Measurements from ENCODE around the gene TICAM1. TPM values are rescaled to one million over a fixed set of nuclear protein-coding genes. Genes with fewer than 3 reads are reported as not detected.
"Not testable (repeated sequence)": the region's sequence is repeated elsewhere in the genome, so short reads cannot be mapped to it uniquely, and the experiment has no call there.

TICAM1 gene
- total and polyA plus RNA-seq, 2 donors (not counting 1 experiment from before 2014, with no cell fraction given): 0.65 to 4.1 TPM

DNA sequence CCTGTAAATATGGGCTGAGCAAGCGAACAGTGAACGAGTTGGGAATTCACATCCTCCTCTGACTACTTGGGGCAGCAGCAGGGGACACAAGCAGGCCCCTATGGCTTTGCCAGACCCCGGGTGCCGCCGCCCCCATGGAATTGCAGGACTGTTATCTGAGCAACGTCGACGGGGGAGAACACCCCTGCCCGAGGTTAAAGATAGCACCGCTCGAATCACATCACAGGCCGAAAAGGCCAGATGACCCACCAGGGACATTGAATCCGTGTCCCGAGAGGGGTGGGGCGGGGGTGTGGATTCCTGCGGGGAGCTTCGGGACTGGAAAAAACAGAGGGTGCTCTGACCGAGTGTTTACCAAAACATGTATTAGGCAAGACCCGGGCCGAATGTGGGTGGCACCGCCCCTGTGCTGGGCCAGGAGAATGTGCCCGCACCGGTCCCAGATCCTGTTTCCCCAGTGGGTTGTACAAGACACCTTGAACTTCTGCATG is 30.9 kb downstream of the TICAM1 start:
- no peak overlapping the region for H3K4me2 ChIP-seq (ENCODE audit: extremely low read depth, insufficient read depth, low read length)
- no peak for TF ChIP-seq EZH2 (IDR thresholded peaks at IDR 0.05; ENCODE audit: low read length, missing control alignments)
- TF ChIP-seq, protein P1, sequence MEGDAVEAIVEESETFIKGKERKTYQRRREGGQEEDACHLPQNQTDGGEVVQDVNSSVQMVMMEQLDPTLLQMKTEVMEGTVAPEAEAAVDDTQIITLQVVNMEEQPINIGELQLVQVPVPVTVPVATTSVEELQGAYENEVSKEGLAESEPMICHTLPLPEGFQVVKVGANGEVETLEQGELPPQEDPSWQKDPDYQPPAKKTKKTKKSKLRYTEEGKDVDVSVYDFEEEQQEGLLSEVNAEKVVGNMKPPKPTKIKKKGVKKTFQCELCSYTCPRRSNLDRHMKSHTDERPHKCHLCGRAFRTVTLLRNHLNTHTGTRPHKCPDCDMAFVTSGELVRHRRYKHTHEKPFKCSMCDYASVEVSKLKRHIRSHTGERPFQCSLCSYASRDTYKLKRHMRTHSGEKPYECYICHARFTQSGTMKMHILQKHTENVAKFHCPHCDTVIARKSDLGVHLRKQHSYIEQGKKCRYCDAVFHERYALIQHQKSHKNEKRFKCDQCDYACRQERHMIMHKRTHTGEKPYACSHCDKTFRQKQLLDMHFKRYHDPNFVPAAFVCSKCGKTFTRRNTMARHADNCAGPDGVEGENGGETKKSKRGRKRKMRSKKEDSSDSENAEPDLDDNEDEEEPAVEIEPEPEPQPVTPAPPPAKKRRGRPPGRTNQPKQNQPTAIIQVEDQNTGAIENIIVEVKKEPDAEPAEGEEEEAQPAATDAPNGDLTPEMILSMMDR (conservative IDR thresholded peaks at IDR 0.05 in 1 of 2, IDR thresholded peaks at IDR 0.05 in 1 of 2; ENCODE audit: low read depth in 1 of 2, low read length in 2 of 2): no peak
- H3K79me2 ChIP-seq (ENCODE audit: control insufficient read depth, insufficient read depth, low read length): peaks cover 3% of the 10 kb centered on the region
- H3K9me3 ChIP-seq (ENCODE audit: control insufficient read depth, insufficient read depth, low read depth, low read length): no peaks in the 10 kb centered on the region
- no peak for DNase-seq (ENCODE audit: low read depth in 2 of 2)
- H3K27me3 ChIP-seq (ENCODE audit: control insufficient read depth, insufficient read depth, low read length): no peaks in the 10 kb centered on the region
- H3K4me3 ChIP-seq (replicated peaks in 1 of 4; ENCODE audit: control extremely low read depth in 1 of 4, insufficient read depth in 1 of 4, low read depth in 3 of 4, low read length in 4 of 4): no peak overlapping the region
- no peaks in the 10 kb centered on the region for H4K20me1 ChIP-seq (ENCODE audit: control insufficient read depth, extremely low read depth, insufficient read depth, low read length)
- no peak overlapping the region for H3K9ac ChIP-seq (ENCODE audit: insufficient read depth, low read length)
- H2AFZ ChIP-seq (ENCODE audit: low read length): no peak overlapping the region
- no peak overlapping the region for H3K27ac ChIP-seq (ENCODE audit: insufficient read depth, low read length)
- H3K36me3 ChIP-seq (ENCODE audit: control insufficient read depth, insufficient read depth, low read length): no peaks in the 10 kb centered on the region
- H3K4me1 ChIP-seq (ENCODE audit: control insufficient read depth, extremely low read depth, insufficient read depth, low read length): no peaks in the 10 kb centered on the region

DNA sequence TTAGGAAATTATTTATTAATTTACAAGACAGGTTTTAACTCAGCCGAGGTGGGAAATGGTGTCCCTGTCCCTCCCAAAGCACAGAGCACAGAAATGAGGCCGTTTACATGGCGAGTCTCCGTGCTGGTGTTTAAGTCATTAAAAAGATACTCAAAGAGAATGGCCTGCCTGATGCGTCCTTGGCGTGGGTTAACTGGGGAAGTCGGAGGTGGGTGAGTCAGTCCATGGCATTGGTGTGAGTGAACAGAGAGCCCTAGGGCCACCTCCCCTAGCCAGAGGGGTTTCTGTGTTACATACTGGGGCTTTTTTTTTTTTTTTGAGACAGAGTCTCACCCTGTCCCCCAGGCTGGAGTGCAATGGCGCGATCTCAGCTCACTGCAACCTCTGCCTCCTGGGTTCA is 36.1 kb downstream of the TICAM1 start:
- H3K4me2 ChIP-seq (ENCODE audit: extremely low read depth, insufficient read depth, low read length): no peak overlapping the region
- no peak overlapping the region for H2AFZ ChIP-seq (ENCODE audit: low read length)
- no peak for TF ChIP-seq EZH2 (IDR thresholded peaks at IDR 0.05; ENCODE audit: low read length, missing control alignments)
- TF ChIP-seq, protein P1 (conservative IDR thresholded peaks at IDR 0.05 in 1 of 2, IDR thresholded peaks at IDR 0.05 in 1 of 2; ENCODE audit: low read depth in 1 of 2, low read length in 2 of 2): no peak
- peaks cover 4% of the 10 kb centered on the region for H3K4me1 ChIP-seq (ENCODE audit: control insufficient read depth, extremely low read depth, insufficient read depth, low read length)
- DNase-seq (ENCODE audit: low read depth in 2 of 2): peak in 1 of 2 donors; percentile 50
- H3K4me3 ChIP-seq (replicated peaks in 1 of 4; ENCODE audit: control extremely low read depth in 1 of 4, insufficient read depth in 1 of 4, low read depth in 3 of 4, low read length in 4 of 4): no peak overlapping the region
- H4K20me1 ChIP-seq (ENCODE audit: control insufficient read depth, extremely low read depth, insufficient read depth, low read length): no peaks in the 10 kb centered on the region
- no peak overlapping the region for H3K27ac ChIP-seq (ENCODE audit: insufficient read depth, low read length)
- peaks cover 18% of the 10 kb centered on the region for H3K36me3 ChIP-seq (ENCODE audit: control insufficient read depth, insufficient read depth, low read length)
- no peak overlapping the region for H3K9ac ChIP-seq (ENCODE audit: insufficient read depth, low read length)
- no peaks in the 10 kb centered on the region for H3K9me3 ChIP-seq (ENCODE audit: control insufficient read depth, insufficient read depth, low read depth, low read length)
- no peaks in the 10 kb centered on the region for H3K27me3 ChIP-seq (ENCODE audit: control insufficient read depth, insufficient read depth, low read length)
- H3K79me2 ChIP-seq (ENCODE audit: control insufficient read depth, insufficient read depth, low read length): peaks cover 39% of the 10 kb centered on the region

DNA sequence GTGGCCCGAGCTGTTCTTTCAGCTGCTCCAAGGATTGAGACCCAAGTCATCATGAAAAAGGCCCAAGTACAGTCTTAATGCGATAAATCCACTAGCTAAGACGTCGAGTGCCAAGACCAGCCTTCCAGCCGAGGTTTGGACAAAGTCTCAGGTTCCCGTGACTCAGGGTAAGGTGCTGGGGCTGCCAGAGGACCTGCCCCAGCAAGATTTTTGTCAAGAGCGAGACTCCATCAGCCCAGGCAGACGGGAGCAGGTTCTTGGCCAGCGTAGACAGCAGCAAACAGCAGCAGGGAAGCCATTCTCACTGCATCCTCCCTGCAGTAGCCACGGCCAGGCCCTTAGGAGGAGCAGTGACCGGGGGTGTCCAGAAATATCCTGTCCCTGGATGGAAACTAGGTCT is 36.5 kb downstream of the TICAM1 start:
- H3K9me3 ChIP-seq (ENCODE audit: control insufficient read depth, insufficient read depth, low read depth, low read length): no peaks in the 10 kb centered on the region
- H4K20me1 ChIP-seq (ENCODE audit: control insufficient read depth, extremely low read depth, insufficient read depth, low read length): no peaks in the 10 kb centered on the region
- no peaks in the 10 kb centered on the region for H3K27me3 ChIP-seq (ENCODE audit: control insufficient read depth, insufficient read depth, low read length)
- no peak overlapping the region for H3K4me2 ChIP-seq (ENCODE audit: extremely low read depth, insufficient read depth, low read length)
- TF ChIP-seq EZH2 (IDR thresholded peaks at IDR 0.05; ENCODE audit: low read length, missing control alignments): no peak
- TF ChIP-seq, protein P1 (conservative IDR thresholded peaks at IDR 0.05 in 1 of 2, IDR thresholded peaks at IDR 0.05 in 1 of 2; ENCODE audit: low read depth in 1 of 2, low read length in 2 of 2): no peak
- H3K36me3 ChIP-seq (ENCODE audit: control insufficient read depth, insufficient read depth, low read length): peaks cover 18% of the 10 kb centered on the region
- no peak overlapping the region for H3K4me3 ChIP-seq (replicated peaks in 1 of 4; ENCODE audit: control extremely low read depth in 1 of 4, insufficient read depth in 1 of 4, low read depth in 3 of 4, low read length in 4 of 4)
- DNase-seq (ENCODE audit: low read depth in 2 of 2): no peak
- peaks cover 39% of the 10 kb centered on the region for H3K79me2 ChIP-seq (ENCODE audit: control insufficient read depth, insufficient read depth, low read length)
- H2AFZ ChIP-seq (ENCODE audit: low read length): no peak overlapping the region
- H3K9ac ChIP-seq (ENCODE audit: insufficient read depth, low read length): no peak overlapping the region
- H3K4me1 ChIP-seq (ENCODE audit: control insufficient read depth, extremely low read depth, insufficient read depth, low read length): peaks cover 4% of the 10 kb centered on the region
- H3K27ac ChIP-seq (ENCODE audit: insufficient read depth, low read length): no peak overlapping the region

GRCh38 chr19:4793278-4793677 is 38.2 kb downstream of the TICAM1 start:
- not testable (repeated sequence) for DNase-seq (ENCODE audit: low read depth in 2 of 2); H3K4me1 ChIP-seq (ENCODE audit: control insufficient read depth, extremely low read depth, insufficient read depth, low read length); H3K9me3 ChIP-seq (ENCODE audit: control insufficient read depth, insufficient read depth, low read depth, low read length); H3K4me3 ChIP-seq (replicated peaks in 1 of 4; ENCODE audit: control extremely low read depth in 1 of 4, insufficient read depth in 1 of 4, low read depth in 3 of 4, low read length in 4 of 4); H3K9ac ChIP-seq (ENCODE audit: insufficient read depth, low read length); H3K4me2 ChIP-seq (ENCODE audit: extremely low read depth, insufficient read depth, low read length); H3K27me3 ChIP-seq (ENCODE audit: control insufficient read depth, insufficient read depth, low read length); H3K27ac ChIP-seq (ENCODE audit: insufficient read depth, low read length); H4K20me1 ChIP-seq (ENCODE audit: control insufficient read depth, extremely low read depth, insufficient read depth, low read length); H2AFZ ChIP-seq (ENCODE audit: low read length)
- Histone ChIP-seq H3K36me3 (ENCODE audit: control insufficient read depth, insufficient read depth, low read length) (peaks cover 18% of the 10 kb centered on the region), H3K79me2 (ENCODE audit: control insufficient read depth, insufficient read depth, low read length) (peaks cover 39% of the 10 kb centered on the region)

DNA sequence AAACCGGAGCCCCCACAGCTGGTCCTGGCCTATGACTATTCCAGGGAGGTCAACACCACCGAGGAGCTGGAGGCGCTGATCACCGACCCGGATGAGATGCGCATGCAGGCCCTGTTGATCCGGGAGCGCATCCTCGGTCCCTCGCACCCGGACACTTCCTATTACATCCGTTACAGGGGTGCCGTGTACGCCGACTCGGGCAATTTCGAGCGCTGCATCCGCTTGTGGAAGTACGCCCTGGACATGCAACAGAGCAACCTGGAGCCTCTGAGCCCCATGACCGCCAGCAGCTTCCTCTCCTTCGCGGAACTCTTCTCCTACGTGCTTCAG is 38.7 kb downstream of the TICAM1 start:
- not testable (repeated sequence) for H3K27me3 ChIP-seq (ENCODE audit: control insufficient read depth, insufficient read depth, low read length); DNase-seq (ENCODE audit: low read depth in 2 of 2); H4K20me1 ChIP-seq (ENCODE audit: control insufficient read depth, extremely low read depth, insufficient read depth, low read length); H3K9ac ChIP-seq (ENCODE audit: insufficient read depth, low read length); H3K4me1 ChIP-seq (ENCODE audit: control insufficient read depth, extremely low read depth, insufficient read depth, low read length); H3K9me3 ChIP-seq (ENCODE audit: control insufficient read depth, insufficient read depth, low read depth, low read length); H2AFZ ChIP-seq (ENCODE audit: low read length)
- Histone ChIP-seq H3K27ac (ENCODE audit: insufficient read depth, low read length) (peak overlapping the region; percentile 90), H3K4me2 (ENCODE audit: extremely low read depth, insufficient read depth, low read length) (peak overlapping the region; percentile 80), H3K4me3 (replicated peaks in 1 of 4; ENCODE audit: control extremely low read depth in 1 of 4, insufficient read depth in 1 of 4, low read depth in 3 of 4, low read length in 4 of 4) (peak overlapping the region in 3 of 4 experiments; percentile 75 to 86 (median 80)), H3K36me3 (ENCODE audit: control insufficient read depth, insufficient read depth, low read length) (peaks cover 18% of the 10 kb centered on the region), H3K79me2 (ENCODE audit: control insufficient read depth, insufficient read depth, low read length) (peaks cover 39% of the 10 kb centered on the region)
